ENCODE data around the gene STAMBPL1. TPM values are rescaled to one million over a fixed set of nuclear protein-coding genes. Genes with fewer than 3 reads are reported as not detected.
A peak's percentile ranks its signal among the peaks of the same experiment; 100 is the strongest.

The STAMBPL1 gene
- polyA plus RNA-seq, 1 of the 3 experiments (the other 2 are of a cell fraction) = 25.1 TPM

DNA sequence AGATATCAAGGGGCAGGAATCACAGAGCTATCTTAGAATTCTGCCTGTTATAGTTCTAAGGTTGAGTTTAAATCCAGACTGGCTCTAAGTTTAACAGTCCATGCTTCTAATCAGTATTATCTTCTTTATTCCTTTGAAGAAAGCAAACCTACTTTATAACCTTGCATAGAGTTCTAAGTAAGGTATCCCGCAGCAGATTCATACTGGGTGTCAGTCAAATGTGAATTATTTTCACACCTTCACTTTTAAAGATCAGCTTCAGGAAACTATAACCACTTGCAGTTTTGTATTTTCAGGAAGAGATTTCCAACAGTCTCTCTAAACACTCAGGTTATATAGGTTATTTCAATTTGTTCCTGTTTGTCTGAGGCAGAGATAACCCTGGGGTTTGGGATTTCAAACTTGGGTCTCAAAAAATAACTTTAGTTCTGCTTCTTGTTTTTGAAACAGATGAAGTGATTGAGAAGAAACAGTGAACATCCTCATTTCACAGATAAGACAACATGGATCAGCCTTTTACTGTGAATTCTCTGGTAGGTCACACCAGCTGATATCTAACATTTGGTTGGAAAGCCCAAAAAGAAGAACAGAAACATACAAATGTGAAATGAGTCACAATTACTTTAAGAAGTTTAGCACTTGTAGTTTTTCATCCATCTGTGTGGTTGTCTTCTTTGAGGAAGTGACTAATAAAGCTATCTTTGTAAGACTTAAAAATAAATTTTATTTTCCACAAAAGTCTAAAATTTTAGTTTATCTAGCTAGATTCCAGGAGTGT, 21.4 kb downstream of the STAMBPL1 start (continued):
- TF ChIP-seq, protein P1, sequence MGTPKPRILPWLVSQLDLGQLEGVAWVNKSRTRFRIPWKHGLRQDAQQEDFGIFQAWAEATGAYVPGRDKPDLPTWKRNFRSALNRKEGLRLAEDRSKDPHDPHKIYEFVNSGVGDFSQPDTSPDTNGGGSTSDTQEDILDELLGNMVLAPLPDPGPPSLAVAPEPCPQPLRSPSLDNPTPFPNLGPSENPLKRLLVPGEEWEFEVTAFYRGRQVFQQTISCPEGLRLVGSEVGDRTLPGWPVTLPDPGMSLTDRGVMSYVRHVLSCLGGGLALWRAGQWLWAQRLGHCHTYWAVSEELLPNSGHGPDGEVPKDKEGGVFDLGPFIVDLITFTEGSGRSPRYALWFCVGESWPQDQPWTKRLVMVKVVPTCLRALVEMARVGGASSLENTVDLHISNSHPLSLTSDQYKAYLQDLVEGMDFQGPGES (IDR thresholded peaks at IDR 0.05; ENCODE audit: low read depth, low read length) = no peak
- TF ChIP-seq RXRA (IDR thresholded peaks at IDR 0.05; ENCODE audit: borderline replicate concordance, low read depth) = no peak
- no peak for TF ChIP-seq GATA2 (CRISPR knock-in tag; IDR thresholded peaks at IDR 0.05)
- no peak for TF ChIP-seq FOXJ3 (CRISPR knock-in tag; IDR thresholded peaks at IDR 0.05)
- TF ChIP-seq, protein P2, sequence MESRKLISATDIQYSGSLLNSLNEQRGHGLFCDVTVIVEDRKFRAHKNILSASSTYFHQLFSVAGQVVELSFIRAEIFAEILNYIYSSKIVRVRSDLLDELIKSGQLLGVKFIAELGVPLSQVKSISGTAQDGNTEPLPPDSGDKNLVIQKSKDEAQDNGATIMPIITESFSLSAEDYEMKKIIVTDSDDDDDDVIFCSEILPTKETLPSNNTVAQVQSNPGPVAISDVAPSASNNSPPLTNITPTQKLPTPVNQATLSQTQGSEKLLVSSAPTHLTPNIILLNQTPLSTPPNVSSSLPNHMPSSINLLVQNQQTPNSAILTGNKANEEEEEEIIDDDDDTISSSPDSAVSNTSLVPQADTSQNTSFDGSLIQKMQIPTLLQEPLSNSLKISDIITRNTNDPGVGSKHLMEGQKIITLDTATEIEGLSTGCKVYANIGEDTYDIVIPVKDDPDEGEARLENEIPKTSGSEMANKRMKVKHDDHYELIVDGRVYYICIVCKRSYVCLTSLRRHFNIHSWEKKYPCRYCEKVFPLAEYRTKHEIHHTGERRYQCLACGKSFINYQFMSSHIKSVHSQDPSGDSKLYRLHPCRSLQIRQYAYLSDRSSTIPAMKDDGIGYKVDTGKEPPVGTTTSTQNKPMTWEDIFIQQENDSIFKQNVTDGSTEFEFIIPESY (IDR thresholded peaks at IDR 0.05; ENCODE audit: borderline replicate concordance, low read depth) = no peak
- TF ChIP-seq JUND (IDR thresholded peaks at IDR 0.05) = no peak; the same call in 1 of the 2 replicates
- TF ChIP-seq, protein P3, sequence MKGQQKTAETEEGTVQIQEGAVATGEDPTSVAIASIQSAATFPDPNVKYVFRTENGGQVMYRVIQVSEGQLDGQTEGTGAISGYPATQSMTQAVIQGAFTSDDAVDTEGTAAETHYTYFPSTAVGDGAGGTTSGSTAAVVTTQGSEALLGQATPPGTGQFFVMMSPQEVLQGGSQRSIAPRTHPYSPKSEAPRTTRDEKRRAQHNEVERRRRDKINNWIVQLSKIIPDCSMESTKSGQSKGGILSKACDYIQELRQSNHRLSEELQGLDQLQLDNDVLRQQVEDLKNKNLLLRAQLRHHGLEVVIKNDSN (IDR thresholded peaks at IDR 0.05; ENCODE audit: borderline replicate concordance, low read depth) = no peak
- TF ChIP-seq MXI1 (IDR thresholded peaks at IDR 0.05; ENCODE audit: low read depth, low read length) = no peak

DNA sequence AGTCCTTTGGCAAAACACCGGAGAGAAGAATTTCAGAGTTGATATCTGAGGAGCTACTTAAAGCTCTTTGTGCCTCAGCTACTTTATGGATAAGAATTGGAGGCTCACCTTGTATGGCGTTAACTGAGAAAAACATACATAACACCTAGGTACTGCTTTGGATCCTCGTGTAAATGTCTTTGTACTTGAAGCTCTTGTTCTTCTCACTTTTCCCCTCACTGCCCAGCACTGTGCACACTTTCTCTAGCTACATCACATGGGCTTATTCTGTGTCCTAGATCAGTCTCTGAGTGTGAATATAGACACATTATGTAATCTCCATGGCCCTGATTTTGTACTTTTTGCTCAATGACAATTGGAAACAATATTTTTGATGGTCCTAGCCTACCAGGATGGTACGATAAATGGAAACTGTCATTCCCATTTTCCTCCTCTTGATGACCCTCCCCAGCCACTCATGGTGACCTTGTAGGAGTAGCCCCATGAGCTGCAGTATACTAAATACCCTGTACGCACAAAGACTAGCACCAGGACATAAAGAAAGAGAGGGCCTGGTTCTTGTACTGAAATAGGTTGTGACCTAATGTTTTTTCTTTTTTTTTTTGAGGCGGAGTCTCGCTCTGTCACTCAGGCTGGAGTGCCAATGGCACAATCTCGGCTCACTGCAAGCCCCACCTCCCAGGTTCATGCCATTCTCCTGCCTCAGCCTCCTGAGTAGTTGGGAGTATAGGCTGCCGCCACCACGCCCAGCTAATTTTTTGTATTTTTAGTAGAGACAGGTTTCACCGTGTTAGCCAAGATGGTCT, 22.1 kb downstream of the STAMBPL1 start:
- Histone ChIP-seq H3K27me3 (ENCODE audit: insufficient read depth) (no peaks in the 10 kb centered on the region), H3K4me1 (ENCODE audit: control insufficient read depth in 1 of 2, insufficient read depth in 2 of 2, low read depth in 1 of 2, low read length in 1 of 2) (peaks cover 11 to 30% of the 10 kb centered on the region in 2 experiments; a peak in 3 of 4 replicates), H3K9ac (no peak overlapping the region), H3K36me3 (replicated peaks in 1 of 2; ENCODE audit: control insufficient read depth in 1 of 2, insufficient read depth in 2 of 2, low read length in 1 of 2) (peaks cover 40 to 46% of the 10 kb centered on the region in 2 experiments), H3F3A (replicated peaks; ENCODE audit: insufficient read depth) (peaks cover 27% of the 10 kb centered on the region), H3K79me2 (ENCODE audit: insufficient read depth) (peaks cover 34% of the 10 kb centered on the region), H3K4me3 (ENCODE audit: low read depth in 2 of 2, low read length in 1 of 2) (no peak overlapping the region), H3K27ac (ENCODE audit: low read depth in 2 of 2, low read length in 1 of 2) (peak overlapping the region; percentile 19 to 69), H3K9me2 (no peaks in the 10 kb centered on the region), H2AFZ (ENCODE audit: low read depth) (no peak overlapping the region), H4K20me1 (ENCODE audit: insufficient read depth) (no peaks in the 10 kb centered on the region), H3K9me3 (no peaks in the 10 kb centered on the region), H3K4me2 (0 out of 2 replicates have a peak overlapping the region, but pooled peaks have one; percentile 3)
- TF ChIP-seq FOXJ3 (CRISPR knock-in tag; IDR thresholded peaks at IDR 0.05) (no peak), FOSL2 (IDR thresholded peaks at IDR 0.05; ENCODE audit: borderline replicate concordance, low read depth) (no peak), EZH2phosphoT487 (IDR thresholded peaks at IDR 0.05; ENCODE audit: borderline replicate concordance, low read depth) (no peak)
- TF ChIP-seq, protein P4, sequence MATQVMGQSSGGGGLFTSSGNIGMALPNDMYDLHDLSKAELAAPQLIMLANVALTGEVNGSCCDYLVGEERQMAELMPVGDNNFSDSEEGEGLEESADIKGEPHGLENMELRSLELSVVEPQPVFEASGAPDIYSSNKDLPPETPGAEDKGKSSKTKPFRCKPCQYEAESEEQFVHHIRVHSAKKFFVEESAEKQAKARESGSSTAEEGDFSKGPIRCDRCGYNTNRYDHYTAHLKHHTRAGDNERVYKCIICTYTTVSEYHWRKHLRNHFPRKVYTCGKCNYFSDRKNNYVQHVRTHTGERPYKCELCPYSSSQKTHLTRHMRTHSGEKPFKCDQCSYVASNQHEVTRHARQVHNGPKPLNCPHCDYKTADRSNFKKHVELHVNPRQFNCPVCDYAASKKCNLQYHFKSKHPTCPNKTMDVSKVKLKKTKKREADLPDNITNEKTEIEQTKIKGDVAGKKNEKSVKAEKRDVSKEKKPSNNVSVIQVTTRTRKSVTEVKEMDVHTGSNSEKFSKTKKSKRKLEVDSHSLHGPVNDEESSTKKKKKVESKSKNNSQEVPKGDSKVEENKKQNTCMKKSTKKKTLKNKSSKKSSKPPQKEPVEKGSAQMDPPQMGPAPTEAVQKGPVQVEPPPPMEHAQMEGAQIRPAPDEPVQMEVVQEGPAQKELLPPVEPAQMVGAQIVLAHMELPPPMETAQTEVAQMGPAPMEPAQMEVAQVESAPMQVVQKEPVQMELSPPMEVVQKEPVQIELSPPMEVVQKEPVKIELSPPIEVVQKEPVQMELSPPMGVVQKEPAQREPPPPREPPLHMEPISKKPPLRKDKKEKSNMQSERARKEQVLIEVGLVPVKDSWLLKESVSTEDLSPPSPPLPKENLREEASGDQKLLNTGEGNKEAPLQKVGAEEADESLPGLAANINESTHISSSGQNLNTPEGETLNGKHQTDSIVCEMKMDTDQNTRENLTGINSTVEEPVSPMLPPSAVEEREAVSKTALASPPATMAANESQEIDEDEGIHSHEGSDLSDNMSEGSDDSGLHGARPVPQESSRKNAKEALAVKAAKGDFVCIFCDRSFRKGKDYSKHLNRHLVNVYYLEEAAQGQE (IDR thresholded peaks at IDR 0.05; ENCODE audit: low read depth, low read length) = no peak
- 90% methylated on average over 11 of the region's 11 CpGs for WGBS (ENCODE audit: low lambda C conversion rate)
- POLR2A ChIA-PET = no interaction called here
- DNase-seq = no peak
- CTCF ChIA-PET = interaction anchor here (1.2 to 1.5 kb wide), 4 partner anchors 10 to 32 kb away, joined by 3 to 4 read pairs (median 3); no protein-coding TSS in a partner anchor

Measured in SK-N-SH (cell line).